GM19324 (cell line): ENCODE results near the gene CD81.
A peak's percentile ranks its signal among the peaks of the same experiment; 100 is the strongest.

Experiments
- ATAC-seq: cut with Tn5 transposase; IDR thresholded peaks from one replicate; pipeline ENCODE4 v1.9.1; 2021; ENCODE audit warnings: mild to moderate bottlenecking, moderate library complexity; ENCODE audit not compliant: unreplicated experiment, low FRiP score

CD81 gene

GRCh38 chr11:2388431-2389376, 11.6 kb downstream of the CD81 start:
- no peak for ATAC-seq

- no peak for ATAC-seq
Measured at GRCh38 chr11:2389377-2390026, 12.4 kb downstream of the CD81 start.

- ATAC-seq, result no peak
Measured at GRCh38 chr11:2390091-2390724, 13.1 kb downstream of the CD81 start.

GRCh38 chr11:2390725-2391151, 13.6 kb downstream of the CD81 start:
- no peak for ATAC-seq

GRCh38 chr11:2391181-2391975, 14.3 kb downstream of the CD81 start:
- ATAC-seq, result no peak

GRCh38 chr11:2392241-2392959, 15.3 kb downstream of the CD81 start:
- no peak for ATAC-seq

- ATAC-seq, result no peak
Measured at GRCh38 chr11:2393111-2393868, 16.2 kb downstream of the CD81 start.

- no peak for ATAC-seq
Measured at GRCh38 chr11:2393941-2394817, 17.1 kb downstream of the CD81 start.

GRCh38 chr11:2394818-2395105, 17.7 kb downstream of the CD81 start:
- no peak for ATAC-seq

- ATAC-seq, result no peak
Measured at GRCh38 chr11:2395211-2395730, 18.2 kb downstream of the CD81 start.

- ATAC-seq, result no peak
Measured at GRCh38 chr11:2395856-2396255, 18.7 kb downstream of the CD81 start.

- ATAC-seq, result no peak
Measured at GRCh38 chr11:2396471-2396870, 19.4 kb downstream of the CD81 start.

GRCh38 chr11:2397005-2397404, 19.9 kb downstream of the CD81 start:
- no peak for ATAC-seq

- ATAC-seq, result no peak
Measured at GRCh38 chr11:2398664-2399355, 21.7 kb downstream of the CD81 start.

GRCh38 chr11:2399488-2400068, 22.5 kb downstream of the CD81 start:
- ATAC-seq, result peak; percentile 21

- ATAC-seq, result peak; percentile 89
Measured at GRCh38 chr11:2400069-2400761, 23.1 kb downstream of the CD81 start, which contains the start of gene TSSC4. TSSC4 (plus strand) TSS chr11:2400750; CDS start chr11:2402634, 1,884 bp downstream.
